ENCODE data around the gene JUND.

DNA sequence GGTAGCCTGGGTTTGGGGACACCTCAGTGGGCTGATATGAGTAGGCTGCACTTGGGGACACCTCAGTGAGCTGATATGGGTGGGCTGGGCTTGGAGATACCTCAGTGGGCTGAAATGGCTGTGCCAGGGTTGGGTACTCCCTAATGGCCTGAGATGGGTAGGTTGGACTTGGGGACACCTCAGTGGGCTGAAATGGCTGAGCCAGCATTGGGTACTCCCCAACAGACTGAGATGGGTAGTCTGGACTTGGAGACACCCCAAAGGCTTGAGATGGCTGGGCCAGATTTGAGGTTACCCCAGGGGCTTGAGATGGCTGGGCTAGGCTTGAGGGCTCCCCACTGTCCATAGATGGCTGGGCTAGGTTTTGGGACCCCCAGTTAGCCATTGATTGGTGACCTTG, 19.3 kb downstream of the JUND start:
- TF ChIP-seq EP300 (IDR thresholded peaks at IDR 0.05; ENCODE audit: borderline replicate concordance) (no peak), RAD21 (IDR thresholded peaks at IDR 0.05; ENCODE audit: low read depth) (no peak), TCF12 (IDR thresholded peaks at IDR 0.05; ENCODE audit: low read depth) (no peak), FOXM1 (IDR thresholded peaks at IDR 0.05; ENCODE audit: borderline replicate concordance, low read depth) (no peak), CEBPB (IDR thresholded peaks at IDR 0.05) (no peak), EGR1 (IDR thresholded peaks at IDR 0.05) (no peak)
- TF ChIP-seq, protein P1, sequence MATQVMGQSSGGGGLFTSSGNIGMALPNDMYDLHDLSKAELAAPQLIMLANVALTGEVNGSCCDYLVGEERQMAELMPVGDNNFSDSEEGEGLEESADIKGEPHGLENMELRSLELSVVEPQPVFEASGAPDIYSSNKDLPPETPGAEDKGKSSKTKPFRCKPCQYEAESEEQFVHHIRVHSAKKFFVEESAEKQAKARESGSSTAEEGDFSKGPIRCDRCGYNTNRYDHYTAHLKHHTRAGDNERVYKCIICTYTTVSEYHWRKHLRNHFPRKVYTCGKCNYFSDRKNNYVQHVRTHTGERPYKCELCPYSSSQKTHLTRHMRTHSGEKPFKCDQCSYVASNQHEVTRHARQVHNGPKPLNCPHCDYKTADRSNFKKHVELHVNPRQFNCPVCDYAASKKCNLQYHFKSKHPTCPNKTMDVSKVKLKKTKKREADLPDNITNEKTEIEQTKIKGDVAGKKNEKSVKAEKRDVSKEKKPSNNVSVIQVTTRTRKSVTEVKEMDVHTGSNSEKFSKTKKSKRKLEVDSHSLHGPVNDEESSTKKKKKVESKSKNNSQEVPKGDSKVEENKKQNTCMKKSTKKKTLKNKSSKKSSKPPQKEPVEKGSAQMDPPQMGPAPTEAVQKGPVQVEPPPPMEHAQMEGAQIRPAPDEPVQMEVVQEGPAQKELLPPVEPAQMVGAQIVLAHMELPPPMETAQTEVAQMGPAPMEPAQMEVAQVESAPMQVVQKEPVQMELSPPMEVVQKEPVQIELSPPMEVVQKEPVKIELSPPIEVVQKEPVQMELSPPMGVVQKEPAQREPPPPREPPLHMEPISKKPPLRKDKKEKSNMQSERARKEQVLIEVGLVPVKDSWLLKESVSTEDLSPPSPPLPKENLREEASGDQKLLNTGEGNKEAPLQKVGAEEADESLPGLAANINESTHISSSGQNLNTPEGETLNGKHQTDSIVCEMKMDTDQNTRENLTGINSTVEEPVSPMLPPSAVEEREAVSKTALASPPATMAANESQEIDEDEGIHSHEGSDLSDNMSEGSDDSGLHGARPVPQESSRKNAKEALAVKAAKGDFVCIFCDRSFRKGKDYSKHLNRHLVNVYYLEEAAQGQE (IDR thresholded peaks at IDR 0.05; ENCODE audit: low read depth), result no peak
- TF ChIP-seq, protein P2, sequence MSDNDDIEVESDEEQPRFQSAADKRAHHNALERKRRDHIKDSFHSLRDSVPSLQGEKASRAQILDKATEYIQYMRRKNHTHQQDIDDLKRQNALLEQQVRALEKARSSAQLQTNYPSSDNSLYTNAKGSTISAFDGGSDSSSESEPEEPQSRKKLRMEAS (IDR thresholded peaks at IDR 0.05), result no peak
